ENCODE data around the gene C2orf66.
A peak's percentile ranks its signal among the peaks of the same experiment; 100 is the strongest.

Gene C2orf66

GRCh38 chr2:196759378-196759706 is 49.8 kb downstream of the C2orf66 start:
- peak; percentile 28 for DNase-seq (ENCODE audit: low spot score)

- DNase-seq (ENCODE audit: low spot score) = peak; percentile 42
These were observed 50.4 kb downstream of the C2orf66 start for GRCh38 chr2:196758474-196759377.

Measured in AG20443 (cell line).